ENCODE measurements around the gene OTOF.

The OTOF gene

DNA sequence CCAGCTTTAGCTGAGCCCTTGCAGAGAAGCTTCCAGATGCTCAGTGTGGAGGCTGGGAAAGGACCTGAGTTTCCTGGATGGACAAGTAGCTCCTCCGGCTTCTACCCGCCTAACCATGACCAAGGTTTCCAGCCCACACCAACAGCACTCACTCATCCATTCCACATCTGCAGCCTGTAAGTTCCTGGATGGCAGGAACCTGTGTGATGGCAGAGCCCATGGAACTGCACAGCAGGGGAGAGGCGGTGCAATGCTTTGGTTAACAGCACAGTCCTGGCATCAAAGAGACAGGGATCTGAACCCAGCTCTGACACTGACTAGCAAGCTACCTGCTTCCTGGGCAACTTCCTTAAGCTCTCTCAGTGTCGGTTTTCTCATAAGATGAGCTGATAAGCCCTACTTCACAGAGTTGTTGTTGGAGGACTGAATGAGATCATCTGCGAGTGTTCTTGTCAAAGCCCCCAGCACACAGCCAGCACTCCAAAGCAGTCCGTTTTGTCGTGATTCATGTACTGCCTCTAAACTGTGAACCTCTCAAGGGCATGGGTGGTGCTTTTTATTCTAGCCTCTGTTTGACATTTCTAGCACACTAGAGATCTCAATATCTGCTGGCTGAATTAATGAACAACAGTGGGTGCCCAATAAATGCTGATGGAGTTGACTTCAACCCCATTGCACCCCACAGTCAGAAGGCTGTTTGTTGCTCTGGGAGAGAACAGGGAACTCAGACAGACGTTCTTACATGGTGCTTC lies 41.6 kb upstream of the OTOF start:
- no peak for TF ChIP-seq REST (IDR thresholded peaks at IDR 0.05; ENCODE audit: insufficient read depth in 1 of 2, low read depth in 2 of 2, low read length in 2 of 2)
- TF ChIP-seq POLR2AphosphoS5 (IDR thresholded peaks at IDR 0.05; ENCODE audit: low read depth, low read length) = no peak
- TF ChIP-seq SIN3A (IDR thresholded peaks at IDR 0.05; ENCODE audit: borderline replicate concordance, insufficient read depth, low read length) = no peak
- no peak for TF ChIP-seq TAF1 (IDR thresholded peaks at IDR 0.05; ENCODE audit: borderline replicate concordance, insufficient read depth, low read length)
- no peak for TF ChIP-seq FOXP2 (optimal IDR thresholded peaks at IDR 0.05; ENCODE audit: borderline replicate concordance, extremely low read depth, extremely low read length, insufficient read depth)

GRCh38 chr2:26516781-26517180 lies 38.9 kb upstream of the OTOF start:
- TF ChIP-seq SIN3A (IDR thresholded peaks at IDR 0.05; ENCODE audit: borderline replicate concordance, insufficient read depth, low read length) (no peak), TAF1 (IDR thresholded peaks at IDR 0.05; ENCODE audit: borderline replicate concordance, insufficient read depth, low read length) (no peak), FOXP2 (optimal IDR thresholded peaks at IDR 0.05; ENCODE audit: borderline replicate concordance, extremely low read depth, extremely low read length, insufficient read depth) (no peak), POLR2AphosphoS5 (IDR thresholded peaks at IDR 0.05; ENCODE audit: low read depth, low read length) (no peak), REST (IDR thresholded peaks at IDR 0.05; ENCODE audit: insufficient read depth in 1 of 2, low read depth in 2 of 2, low read length in 2 of 2) (no peak)

DNA sequence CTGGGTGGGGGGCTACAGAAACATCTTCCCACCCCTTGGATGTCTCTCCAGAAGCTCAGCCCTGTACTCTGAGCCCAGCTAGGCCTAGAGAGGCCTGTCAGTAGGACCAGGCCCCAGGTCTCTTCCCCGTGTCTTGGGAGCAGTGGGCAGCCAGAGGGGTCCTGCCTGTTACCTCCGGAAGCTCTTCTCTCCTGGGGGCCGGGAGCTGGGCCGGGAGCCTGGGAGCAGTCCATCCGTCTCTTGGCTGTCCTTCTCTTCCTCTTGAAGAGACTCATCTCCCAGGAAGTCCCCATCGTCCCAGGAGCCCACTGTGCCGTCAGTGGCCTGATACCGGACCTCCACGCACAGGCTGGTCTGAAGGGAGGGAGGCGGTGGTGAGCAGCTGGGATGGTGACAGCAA lies 38.3 kb upstream of the OTOF start:
- TF ChIP-seq POLR2AphosphoS5 (IDR thresholded peaks at IDR 0.05; ENCODE audit: low read depth, low read length) (no peak), TAF1 (IDR thresholded peaks at IDR 0.05; ENCODE audit: borderline replicate concordance, insufficient read depth, low read length) (no peak), SIN3A (IDR thresholded peaks at IDR 0.05; ENCODE audit: borderline replicate concordance, insufficient read depth, low read length) (no peak), FOXP2 (optimal IDR thresholded peaks at IDR 0.05; ENCODE audit: borderline replicate concordance, extremely low read depth, extremely low read length, insufficient read depth) (no peak), REST (IDR thresholded peaks at IDR 0.05; ENCODE audit: insufficient read depth in 1 of 2, low read depth in 2 of 2, low read length in 2 of 2) (no peak)

GRCh38 chr2:26515771-26516170 lies 37.8 kb upstream of the OTOF start:
- TF ChIP-seq SIN3A (IDR thresholded peaks at IDR 0.05; ENCODE audit: borderline replicate concordance, insufficient read depth, low read length) (no peak), FOXP2 (optimal IDR thresholded peaks at IDR 0.05; ENCODE audit: borderline replicate concordance, extremely low read depth, extremely low read length, insufficient read depth) (no peak), POLR2AphosphoS5 (IDR thresholded peaks at IDR 0.05; ENCODE audit: low read depth, low read length) (no peak), TAF1 (IDR thresholded peaks at IDR 0.05; ENCODE audit: borderline replicate concordance, insufficient read depth, low read length) (no peak), REST (IDR thresholded peaks at IDR 0.05; ENCODE audit: insufficient read depth in 1 of 2, low read depth in 2 of 2, low read length in 2 of 2) (no peak)

Data from PFSK-1 (cell line).